Iris pigment epithelial cell (primary cell): ENCODE data around the gene BCR.

Experiments
- DNase-seq: peaks from one replicate; pipeline ENCODE4 v3.0.0-alpha.2; 2011; ENCODE audit warnings: low read depth

BCR gene

GRCh38 chr22:23199159-23199558 lies 18.9 kb downstream of the BCR start:
- peak; percentile 75 for DNase-seq

- no peak for DNase-seq
Observed at GRCh38 chr22:23200898-23201297, 20.6 kb downstream of the BCR start.

- DNase-seq = no peak
Observed at GRCh38 chr22:23202812-23203451, 22.6 kb downstream of the BCR start.

GRCh38 chr22:23203452-23204124 lies 23.3 kb downstream of the BCR start:
- no peak for DNase-seq

- DNase-seq = no peak
Observed at GRCh38 chr22:23204125-23204488, 23.8 kb downstream of the BCR start.

- DNase-seq = no peak
Observed at GRCh38 chr22:23204541-23205157, 24.3 kb downstream of the BCR start.

GRCh38 chr22:23205339-23206049 lies 25.2 kb downstream of the BCR start:
- DNase-seq = no peak

GRCh38 chr22:23206915-23207314 lies 26.6 kb downstream of the BCR start:
- no peak for DNase-seq

GRCh38 chr22:23207729-23208393 lies 27.6 kb downstream of the BCR start:
- no peak for DNase-seq

GRCh38 chr22:23210428-23211170 lies 30.3 kb downstream of the BCR start:
- no peak for DNase-seq

- no peak for DNase-seq
Observed at GRCh38 chr22:23211622-23212021, 31.3 kb downstream of the BCR start.

- DNase-seq = no peak
Observed at GRCh38 chr22:23212061-23213021, 32.0 kb downstream of the BCR start.

GRCh38 chr22:23213022-23213555 lies 32.8 kb downstream of the BCR start:
- DNase-seq = no peak

- no peak for DNase-seq
Observed at GRCh38 chr22:23213581-23214334, 33.4 kb downstream of the BCR start.

- DNase-seq = no peak
Observed at GRCh38 chr22:23214398-23214797, 34.1 kb downstream of the BCR start.

- DNase-seq = peak; percentile 57
Observed at GRCh38 chr22:23215294-23216241, 35.3 kb downstream of the BCR start.

- DNase-seq = no peak
Observed at GRCh38 chr22:23216461-23217170, 36.3 kb downstream of the BCR start.
